GM21447 (cell line): ENCODE results near the gene GALNS.
"Not testable (repeated sequence)": the region's sequence is repeated elsewhere in the genome, so short reads cannot be mapped to it uniquely, and the experiment has no call there.

Experiments used
- ATAC-seq: cut with Tn5 transposase; IDR thresholded peaks from one replicate; pipeline ENCODE4 v1.9.1; 2021; ENCODE audit not compliant: unreplicated experiment

The GALNS gene

DNA sequence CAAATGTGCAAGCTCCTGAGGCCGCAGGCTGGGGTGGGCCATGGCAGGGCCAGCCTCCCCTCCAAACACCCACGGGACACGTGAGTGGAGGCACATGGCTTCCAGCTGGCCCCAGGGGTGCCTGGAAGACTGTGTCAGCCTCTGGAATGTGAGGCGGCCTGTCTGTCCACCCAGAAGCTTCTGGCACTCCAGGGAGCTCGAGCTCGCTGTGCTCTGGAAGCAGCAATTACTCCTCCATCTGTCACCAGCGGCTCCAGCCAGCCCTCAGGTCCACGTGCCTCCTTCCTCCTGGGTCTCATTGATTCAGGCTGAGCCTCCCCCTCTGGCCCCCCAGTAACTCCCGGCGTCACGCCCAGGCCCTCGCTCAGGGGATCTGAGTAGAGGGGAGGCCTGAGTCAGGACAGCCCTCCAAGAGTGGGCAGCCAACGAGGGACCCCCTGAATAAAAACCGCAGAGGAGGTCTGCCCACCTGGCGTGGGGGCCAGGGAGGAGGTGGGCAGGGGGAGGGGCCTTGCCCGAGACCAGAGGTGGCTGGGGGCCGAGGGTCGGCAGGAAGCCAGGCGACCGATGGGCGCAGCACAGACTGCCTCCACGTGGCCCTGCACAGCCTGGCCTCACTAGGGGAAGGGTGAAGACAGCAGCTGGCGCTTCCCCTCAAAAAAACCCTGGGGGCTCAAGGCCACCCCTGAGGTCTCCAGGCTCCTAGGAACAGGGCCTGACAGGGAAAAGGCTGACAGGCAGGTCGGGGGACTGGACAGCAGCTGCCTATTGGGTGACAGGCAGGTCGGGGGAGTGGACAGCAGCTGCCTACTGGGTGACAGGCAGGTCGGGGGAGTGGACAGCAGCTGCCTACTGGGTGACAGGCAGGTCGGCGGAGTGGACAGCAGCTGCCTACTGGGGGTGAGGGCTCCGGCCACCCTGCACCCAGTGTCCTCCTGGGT, 83.6 kb downstream of the GALNS start:
- no peak for ATAC-seq

- ATAC-seq: not testable (repeated sequence)
These were observed 85.0 kb downstream of the GALNS start for GRCh38 chr16:88771781-88772180.

- no peak for ATAC-seq
These were observed 85.4 kb downstream of the GALNS start for GRCh38 chr16:88771294-88771772.

GRCh38 chr16:88770461-88771293, 86.1 kb downstream of the GALNS start:
- ATAC-seq: no peak

GRCh38 chr16:88769617-88770460, 86.9 kb downstream of the GALNS start:
- no peak for ATAC-seq

DNA sequence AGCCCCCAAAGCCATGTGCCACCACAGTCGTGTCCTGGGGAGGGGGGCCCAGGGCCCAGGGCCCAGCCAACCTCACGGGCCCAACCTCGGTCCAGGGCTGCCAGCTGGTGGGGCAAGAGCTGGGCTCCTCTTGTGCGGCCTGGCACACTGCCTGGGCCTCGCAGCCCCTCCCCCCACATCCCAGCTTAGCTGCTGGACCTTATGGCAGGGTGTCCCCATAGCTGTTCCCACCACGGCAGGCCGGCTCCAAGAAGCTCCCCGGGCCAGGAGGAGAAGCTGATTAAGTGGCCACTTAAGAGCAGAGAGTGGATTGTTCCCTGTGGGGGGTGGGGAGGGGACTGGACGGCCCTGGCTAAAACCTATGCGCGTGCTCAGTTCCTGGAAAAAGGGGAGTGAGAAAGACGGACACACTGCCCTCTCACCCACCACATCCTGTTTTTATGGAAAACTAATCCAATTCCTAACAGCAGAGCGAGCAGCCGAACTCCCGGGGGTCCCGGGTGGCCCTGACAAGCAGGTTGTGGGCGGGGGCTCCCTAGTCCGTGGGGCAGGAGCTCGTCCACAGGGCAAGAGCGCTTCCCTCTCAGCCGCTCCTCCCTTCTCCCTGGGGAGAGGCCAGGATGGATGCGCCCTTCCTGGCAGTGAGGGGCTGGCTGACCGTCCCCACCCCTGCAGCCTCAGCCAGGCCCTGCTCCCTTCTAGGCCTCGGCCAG, 88.5 kb downstream of the GALNS start:
- ATAC-seq: no peak

GRCh38 chr16:88767546-88768070, 89.1 kb downstream of the GALNS start:
- no peak for ATAC-seq

GRCh38 chr16:88766975-88767374, 89.8 kb downstream of the GALNS start:
- ATAC-seq: no peak

DNA sequence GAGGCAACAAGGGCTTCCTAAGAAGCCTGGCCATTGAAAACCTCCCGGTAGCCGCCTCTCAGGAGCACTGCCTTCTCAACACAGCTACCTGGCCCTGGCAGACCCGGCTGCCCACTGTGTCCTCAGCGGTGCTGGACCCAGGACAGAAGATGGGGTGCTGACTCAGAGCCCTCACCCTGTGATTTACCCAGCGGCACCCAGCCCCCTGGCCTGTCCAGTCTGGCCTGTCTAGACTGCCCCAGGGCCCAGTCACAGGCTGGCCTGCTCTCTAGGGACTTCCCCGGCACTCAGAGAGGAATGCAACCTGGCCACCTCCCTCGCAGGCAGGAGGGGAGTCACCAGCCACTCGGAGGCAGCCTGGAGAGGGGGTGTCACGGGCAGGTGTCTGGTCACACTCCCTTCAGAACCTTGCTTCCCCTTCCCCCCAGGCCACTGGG, 91.8 kb downstream of the GALNS start:
- ATAC-seq: no peak

DNA sequence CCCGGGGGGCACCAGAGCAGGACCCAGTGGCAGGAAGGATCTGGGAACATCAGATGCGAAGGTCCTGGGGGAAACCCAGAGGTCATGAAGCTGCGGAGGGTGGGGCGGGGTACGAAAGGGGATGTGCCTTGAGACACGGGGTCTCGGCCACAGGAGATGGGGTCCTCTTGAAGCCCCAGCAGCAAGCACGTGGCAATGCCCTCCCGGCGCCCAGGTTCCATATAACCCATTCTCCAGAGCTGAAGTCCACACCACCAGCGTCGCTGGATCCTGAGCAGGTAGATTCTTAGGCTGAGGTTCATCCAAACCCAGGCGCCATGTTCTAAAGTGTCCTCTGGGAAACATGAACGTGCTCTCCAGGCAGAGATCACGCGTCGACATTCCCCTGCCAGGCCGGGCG, 92.7 kb downstream of the GALNS start:
- no peak for ATAC-seq
